Hippocampal formation (tissue), 2 donors: ENCODE results near the gene ROBO1.

Experiments
- DNase-seq, 2 donors: peaks; one replicate each; lab custom pipeline; 2025; lab: John Stamatoyannopoulos, UW

Gene ROBO1

GRCh38 chr3:79162653-79163052, 605.1 kb downstream of the ROBO1 start:
- DNase-seq, result no peak

- DNase-seq, result no peak
Observed at GRCh38 chr3:79161941-79162340, 605.9 kb downstream of the ROBO1 start.

DNA sequence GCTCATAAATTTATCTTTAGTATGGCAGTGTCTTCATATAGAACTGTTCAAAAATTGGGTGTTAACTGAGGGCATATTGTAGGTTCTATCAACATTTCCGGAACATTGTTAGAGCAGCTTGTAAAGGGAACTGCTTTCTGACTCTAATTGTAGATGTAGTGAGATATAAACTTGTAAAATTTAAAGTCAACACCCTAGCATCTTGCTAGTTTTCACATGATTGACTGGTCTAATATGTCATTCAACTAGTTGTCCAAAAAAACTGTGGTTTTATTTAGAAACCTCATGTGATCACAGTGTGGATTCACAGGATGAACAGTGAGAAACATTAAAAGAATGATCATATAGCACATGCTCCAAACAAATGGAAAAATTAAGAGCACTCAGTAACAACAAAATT, 607.4 kb downstream of the ROBO1 start:
- DNase-seq, result no peak

- no peak for DNase-seq
Observed at GRCh38 chr3:79159736-79160135, 608.1 kb downstream of the ROBO1 start.

DNA sequence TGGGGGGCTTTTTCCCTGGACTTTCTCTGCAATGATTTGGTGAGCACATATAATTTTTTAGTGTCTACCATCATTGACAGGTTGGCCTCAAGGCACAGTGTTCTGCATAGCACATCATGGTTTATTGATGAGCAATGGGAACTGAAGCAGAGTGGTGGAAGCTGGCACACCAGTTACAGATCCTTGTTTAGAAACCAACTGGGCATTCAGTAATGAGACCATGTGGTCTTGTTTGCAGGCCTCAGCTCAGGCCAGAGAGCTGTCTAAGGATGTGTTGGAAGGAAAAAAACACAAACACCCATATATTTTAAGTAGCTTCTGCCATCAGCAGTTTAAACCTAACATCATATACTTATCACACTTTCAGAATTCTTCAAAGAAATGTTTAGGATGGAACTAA, 610.6 kb downstream of the ROBO1 start:
- no peak for DNase-seq

DNA sequence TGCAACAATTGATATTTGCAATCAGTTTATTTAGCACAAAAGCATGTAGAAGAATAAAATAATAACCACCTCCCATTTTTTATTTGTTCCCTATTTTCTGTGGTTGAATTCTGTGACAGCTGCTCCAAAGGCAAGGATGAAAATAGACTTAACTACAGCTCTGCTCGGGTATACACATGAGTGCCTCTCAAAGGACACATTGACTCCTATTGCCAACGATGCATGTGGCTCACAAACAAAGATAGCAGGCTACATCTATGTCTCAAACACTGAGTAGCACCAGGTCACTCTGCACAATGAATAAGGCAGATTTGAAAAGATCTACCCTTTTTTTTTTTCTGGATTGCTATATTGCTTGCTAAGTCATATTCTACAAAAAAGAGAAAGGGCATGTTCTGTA, 612.9 kb downstream of the ROBO1 start:
- no peak for DNase-seq

GRCh38 chr3:79148786-79149185, 619.0 kb downstream of the ROBO1 start:
- DNase-seq, result peak in 1 of 2 donors; percentile 10

DNA sequence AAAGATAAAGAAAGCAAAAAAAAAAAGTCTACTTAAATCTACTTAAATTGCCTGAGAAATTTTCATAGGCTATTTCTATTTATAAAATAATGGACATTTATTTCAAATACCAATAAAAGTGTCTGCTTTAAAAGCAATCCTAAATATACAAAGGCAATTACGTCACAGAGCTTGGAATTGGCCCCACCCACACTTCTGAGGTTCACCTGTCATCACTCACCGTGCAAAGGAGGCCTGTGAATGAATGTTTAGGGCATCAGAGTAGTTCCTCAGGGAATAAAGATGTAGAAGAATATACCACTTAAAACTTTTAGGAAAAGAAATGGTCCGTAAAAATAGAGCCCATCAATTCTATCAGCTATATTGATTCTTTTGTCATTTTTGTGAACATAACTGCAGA, 621.8 kb downstream of the ROBO1 start:
- no peak for DNase-seq

DNA sequence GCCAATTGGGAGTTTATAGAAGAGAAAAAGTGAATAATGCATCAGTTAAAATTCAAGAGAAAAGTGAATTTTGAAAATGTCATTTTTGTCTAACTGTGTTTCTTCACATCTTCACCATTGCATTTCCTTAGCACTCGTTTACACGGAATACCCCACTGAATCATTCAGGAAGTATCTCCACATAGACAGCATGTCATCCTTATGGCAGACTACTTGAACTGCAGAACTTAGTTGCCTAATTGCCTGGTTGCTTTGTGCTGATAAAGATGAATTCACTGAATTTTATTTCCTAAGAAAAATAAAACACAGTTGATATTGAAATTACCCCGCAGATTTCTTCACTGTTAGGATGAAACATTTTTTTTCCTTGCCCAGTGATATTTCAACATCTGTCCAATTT, 627.1 kb downstream of the ROBO1 start:
- no peak for DNase-seq

DNA sequence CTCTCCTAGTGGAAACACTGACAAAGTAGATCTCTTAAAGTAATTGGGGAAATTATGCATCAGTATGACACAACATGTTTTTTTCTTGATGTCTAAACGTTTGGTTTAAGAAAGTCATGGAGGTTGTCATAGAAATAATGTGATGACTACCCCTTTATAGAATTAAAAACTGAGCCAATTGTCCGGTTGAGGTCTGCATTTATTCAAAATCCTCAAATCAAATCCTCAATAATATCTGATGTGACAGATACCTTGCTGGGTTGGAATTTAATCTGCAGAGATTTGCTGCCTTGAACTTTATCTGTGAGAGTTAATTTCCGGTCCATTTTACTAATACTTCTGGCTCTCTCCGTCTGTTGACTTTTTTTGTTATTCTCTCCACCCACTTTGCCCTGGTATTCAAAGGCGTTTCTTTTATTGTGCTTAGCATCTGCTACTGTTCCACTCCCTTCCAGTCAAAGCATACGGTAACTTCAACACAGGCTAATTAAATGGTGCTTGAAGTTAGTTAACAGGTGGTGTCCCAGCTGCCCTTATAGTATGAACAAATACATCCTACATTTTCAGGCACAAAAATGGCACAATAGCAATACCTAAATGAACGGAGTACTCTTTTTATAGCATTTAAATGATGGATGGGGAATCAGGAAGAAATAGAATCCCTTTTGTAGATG, 628.3 kb downstream of the ROBO1 start:
- no peak for DNase-seq

DNA sequence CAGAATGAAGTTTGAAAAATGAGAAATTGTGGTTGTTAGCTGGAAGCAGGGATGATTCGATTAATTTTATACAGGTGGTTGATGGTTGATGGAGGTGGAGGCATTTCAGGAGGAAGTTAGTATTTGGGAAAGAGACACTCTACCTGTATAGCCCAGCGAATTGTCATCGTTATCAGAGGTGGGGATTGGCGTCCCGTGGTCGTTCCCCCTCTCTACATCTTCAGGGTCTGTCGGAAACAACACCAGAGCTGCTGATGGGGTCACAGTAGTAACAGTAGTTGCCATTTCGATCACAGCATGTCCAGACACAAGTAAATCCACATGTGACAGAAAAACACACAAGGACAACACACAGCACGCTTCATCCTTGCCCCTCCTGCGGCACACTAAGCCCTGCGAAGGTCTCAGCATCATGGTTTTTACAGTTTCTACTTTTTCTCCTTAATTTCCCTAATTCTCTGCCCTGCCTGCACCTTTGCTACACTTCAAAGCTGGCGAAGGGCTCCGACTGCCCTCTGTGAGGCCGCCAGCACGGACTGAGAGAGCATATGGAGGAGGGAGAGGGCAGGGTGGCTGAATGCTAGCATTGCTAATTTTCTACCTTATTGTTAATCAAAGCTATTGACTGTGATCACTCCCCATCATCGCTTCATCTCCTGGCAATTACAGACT, 642.3 kb downstream of the ROBO1 start:
- no peak for DNase-seq

- DNase-seq, result no peak
Observed at GRCh38 chr3:79115458-79115857, 652.3 kb downstream of the ROBO1 start.

DNA sequence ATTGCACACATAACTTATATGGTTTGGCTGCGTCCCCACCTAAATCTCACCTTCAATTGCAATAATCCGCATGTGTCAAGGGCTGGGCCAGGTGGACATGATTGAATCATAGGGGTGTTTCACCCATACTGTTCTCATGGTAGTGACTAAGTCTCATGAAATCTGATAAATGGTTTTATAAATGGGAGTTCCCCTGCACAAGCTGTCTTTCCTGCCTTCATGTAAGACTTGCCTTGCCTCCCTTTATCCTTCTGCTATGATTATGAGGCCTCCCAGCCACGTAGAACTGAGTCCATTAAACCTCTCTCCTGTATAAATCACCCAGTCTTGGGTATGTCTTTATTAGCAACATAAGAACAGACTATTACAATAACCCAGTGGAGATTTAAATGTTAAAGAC, 653.9 kb downstream of the ROBO1 start:
- no peak for DNase-seq

- no peak for DNase-seq
Observed at GRCh38 chr3:79111375-79112052, 656.3 kb downstream of the ROBO1 start.

DNA sequence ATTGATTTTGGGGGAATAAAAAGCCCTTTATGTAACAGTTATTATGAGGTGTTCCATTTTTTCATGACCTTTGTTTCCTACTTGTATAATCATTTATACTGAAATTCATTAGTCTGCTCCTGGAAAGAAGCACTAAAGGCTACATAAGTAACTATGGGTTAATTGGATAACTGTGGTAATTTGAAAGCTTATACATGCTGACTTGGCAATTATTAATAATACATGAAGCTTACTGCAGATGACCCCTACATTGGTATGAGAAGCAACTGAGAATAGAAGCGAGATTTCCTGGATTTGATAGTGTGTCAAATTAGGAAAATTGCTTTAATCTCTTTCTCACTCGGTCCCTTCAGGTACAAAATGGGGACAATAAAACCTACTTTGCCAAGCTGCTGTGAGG, 658.0 kb downstream of the ROBO1 start:
- no peak for DNase-seq

DNA sequence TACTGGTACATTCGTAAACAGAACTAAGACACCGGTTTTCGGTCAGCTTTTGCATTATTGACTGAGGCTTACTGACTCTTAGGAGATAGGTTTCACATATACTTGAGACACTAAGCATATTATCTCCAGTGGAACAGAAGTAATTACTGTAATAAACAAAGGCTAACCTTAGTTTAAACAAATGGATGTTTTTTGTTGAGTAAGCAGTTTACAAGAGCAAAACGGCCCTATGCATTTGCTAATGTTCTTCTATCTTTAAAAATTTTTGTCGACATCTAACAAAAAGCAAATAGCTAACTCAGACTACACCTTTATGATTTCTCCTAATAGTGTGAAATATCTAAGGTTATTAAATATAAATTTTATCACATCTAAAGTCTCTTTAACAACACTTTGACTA, 664.5 kb downstream of the ROBO1 start:
- DNase-seq, result no peak

DNA sequence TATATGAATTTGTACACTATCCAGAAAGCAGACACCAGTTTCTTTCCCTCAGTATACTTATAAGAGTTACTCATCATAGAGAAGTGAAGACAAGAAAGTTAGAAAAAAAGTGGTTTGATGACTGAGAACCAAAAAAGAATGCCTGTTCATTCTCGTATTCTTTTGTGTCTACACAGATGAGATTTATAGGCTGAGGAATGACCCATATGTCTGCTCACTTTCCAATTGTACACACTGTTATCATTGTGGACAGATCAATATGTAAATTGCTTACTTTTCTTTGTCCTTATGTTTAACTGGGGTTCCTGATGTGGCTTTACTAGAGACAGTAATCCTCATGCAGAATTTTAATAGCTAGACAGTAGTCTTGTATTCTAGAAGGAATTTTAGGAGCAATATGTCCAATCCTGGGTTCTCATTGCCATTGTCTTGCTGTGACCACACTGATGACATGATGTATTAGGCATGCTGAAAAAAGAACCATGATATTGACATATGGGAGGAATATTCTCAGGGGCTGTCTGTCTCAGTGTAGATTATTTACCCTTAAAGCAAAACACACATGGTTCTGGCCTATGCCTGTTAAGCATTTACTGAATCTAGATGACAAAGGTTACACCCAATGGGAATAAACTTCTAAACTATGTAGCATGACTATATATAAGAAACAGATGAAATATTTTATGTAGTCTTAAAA, 669.7 kb downstream of the ROBO1 start:
- DNase-seq, result no peak

- no peak for DNase-seq
Observed at GRCh38 chr3:79094654-79095053, 673.1 kb downstream of the ROBO1 start.

GRCh38 chr3:79086514-79086913, 681.3 kb downstream of the ROBO1 start:
- peak; percentile 5 to 50 for DNase-seq

DNA sequence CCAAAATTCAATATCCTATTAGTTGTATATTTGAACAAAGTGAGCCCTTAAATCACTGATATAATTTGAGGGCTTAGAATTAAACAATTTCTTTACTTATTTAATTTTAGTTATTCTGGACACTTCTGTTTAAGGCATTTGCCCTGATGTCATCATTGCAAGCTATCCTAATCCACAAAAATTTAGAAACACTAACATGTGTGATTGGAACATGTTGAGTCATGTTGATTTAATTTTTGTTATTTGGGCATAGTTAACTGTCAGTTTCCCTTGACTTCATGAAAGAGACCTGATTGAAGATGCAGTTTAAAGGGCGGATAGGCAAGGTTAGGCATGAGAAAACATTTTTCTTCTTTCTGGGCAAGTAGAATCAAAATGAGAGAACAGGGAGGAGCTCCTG, 682.6 kb downstream of the ROBO1 start:
- DNase-seq, result no peak

- DNase-seq, result no peak
Observed at GRCh38 chr3:79081335-79081734, 686.5 kb downstream of the ROBO1 start.

DNA sequence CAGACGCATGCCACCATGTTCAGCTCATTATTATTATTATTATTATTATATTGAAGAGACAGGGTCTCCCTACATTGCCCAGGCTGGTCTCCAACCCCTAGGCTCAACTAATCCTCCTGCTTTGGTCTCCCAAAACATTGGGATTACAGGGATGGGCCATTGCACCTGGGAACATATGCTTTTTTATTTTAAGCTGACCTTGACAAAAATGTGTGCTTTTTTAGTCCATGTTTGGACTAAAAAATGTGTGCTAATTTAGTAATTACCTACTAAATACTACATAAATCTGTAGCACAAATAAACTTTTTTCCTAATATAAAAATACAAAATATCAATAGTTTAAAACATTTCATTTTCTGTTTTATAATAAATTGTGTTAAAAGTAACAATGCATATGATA, 693.2 kb downstream of the ROBO1 start:
- no peak for DNase-seq

GRCh38 chr3:79067734-79068133, 700.1 kb downstream of the ROBO1 start:
- no peak for DNase-seq
